Activated naive CD4-positive, alpha-beta T cell treated with anti-CD3 and anti-CD28 coated beads, Interleukin-2, amount 50 U/mL, for 16 hours (primary cell): Measurements from ENCODE around the gene COL8A2.

ENCODE experiments used
- DNase-seq: peaks from one replicate; pipeline ENCODE4 v3.0.0-alpha.2; 2020

Gene COL8A2

GRCh38 chr1:36108314-36108713 lies 16.7 kb downstream of the COL8A2 start:
- DNase-seq: no peak

GRCh38 chr1:36107394-36107793 lies 17.6 kb downstream of the COL8A2 start:
- DNase-seq: no peak

GRCh38 chr1:36106269-36106668 lies 18.8 kb downstream of the COL8A2 start:
- DNase-seq: no peak

- DNase-seq: no peak
Measured at GRCh38 chr1:36101546-36101945, 23.5 kb downstream of the COL8A2 start.

- no peak for DNase-seq
Measured at GRCh38 chr1:36100376-36100775, 24.6 kb downstream of the COL8A2 start.

GRCh38 chr1:36099681-36100341 lies 25.2 kb downstream of the COL8A2 start:
- peak; percentile 78 for DNase-seq

- no peak for DNase-seq
Measured at GRCh38 chr1:36098650-36099365, 26.2 kb downstream of the COL8A2 start.

GRCh38 chr1:36097693-36098585 lies 27.1 kb downstream of the COL8A2 start:
- DNase-seq: no peak

- DNase-seq: no peak
Measured at GRCh38 chr1:36096500-36097432, 28.3 kb downstream of the COL8A2 start.

GRCh38 chr1:36095760-36096405 lies 29.1 kb downstream of the COL8A2 start:
- DNase-seq: no peak

- DNase-seq: no peak
Measured at GRCh38 chr1:36094621-36095061, 30.4 kb downstream of the COL8A2 start.

- DNase-seq: no peak
Measured at GRCh38 chr1:36093929-36094328, 31.1 kb downstream of the COL8A2 start.

- no peak for DNase-seq
Measured at GRCh38 chr1:36093226-36093625, 31.8 kb downstream of the COL8A2 start.

- no peak for DNase-seq
Measured at GRCh38 chr1:36092798-36093185, 32.2 kb downstream of the COL8A2 start.

- no peak for DNase-seq
Measured at GRCh38 chr1:36092166-36092797, 32.7 kb downstream of the COL8A2 start.

GRCh38 chr1:36091698-36092097 lies 33.3 kb downstream of the COL8A2 start:
- DNase-seq: no peak

GRCh38 chr1:36091141-36091540 lies 33.9 kb downstream of the COL8A2 start:
- DNase-seq: no peak

- DNase-seq: no peak
Measured at GRCh38 chr1:36089393-36090121, 35.5 kb downstream of the COL8A2 start.

- peak; percentile 90 for DNase-seq
Measured at GRCh38 chr1:36088577-36089392, 36.2 kb downstream of the COL8A2 start, which contains the start of gene ADPRS. Gene ADPRS, plus strand, starts transcription at chr1:36088892. Its CDS starts 13 bp downstream, at chr1:36088905.

- DNase-seq: no peak
Measured at GRCh38 chr1:36088265-36088576, 36.8 kb downstream of the COL8A2 start.
